Activated CD8-positive, alpha-beta memory T cell treated with anti-CD3 and anti-CD28 coated beads, Interleukin-2, amount 50 U/mL, for 4 hours (primary cell): ENCODE data around the gene TKFC.
"Not testable (repeated sequence)": the region's sequence is repeated elsewhere in the genome, so short reads cannot be mapped to it uniquely, and the experiment has no call there.

Experiments used
- DNase-seq: peaks from one replicate; pipeline ENCODE4 v3.0.0-alpha.2; 2020

TKFC gene

DNA sequence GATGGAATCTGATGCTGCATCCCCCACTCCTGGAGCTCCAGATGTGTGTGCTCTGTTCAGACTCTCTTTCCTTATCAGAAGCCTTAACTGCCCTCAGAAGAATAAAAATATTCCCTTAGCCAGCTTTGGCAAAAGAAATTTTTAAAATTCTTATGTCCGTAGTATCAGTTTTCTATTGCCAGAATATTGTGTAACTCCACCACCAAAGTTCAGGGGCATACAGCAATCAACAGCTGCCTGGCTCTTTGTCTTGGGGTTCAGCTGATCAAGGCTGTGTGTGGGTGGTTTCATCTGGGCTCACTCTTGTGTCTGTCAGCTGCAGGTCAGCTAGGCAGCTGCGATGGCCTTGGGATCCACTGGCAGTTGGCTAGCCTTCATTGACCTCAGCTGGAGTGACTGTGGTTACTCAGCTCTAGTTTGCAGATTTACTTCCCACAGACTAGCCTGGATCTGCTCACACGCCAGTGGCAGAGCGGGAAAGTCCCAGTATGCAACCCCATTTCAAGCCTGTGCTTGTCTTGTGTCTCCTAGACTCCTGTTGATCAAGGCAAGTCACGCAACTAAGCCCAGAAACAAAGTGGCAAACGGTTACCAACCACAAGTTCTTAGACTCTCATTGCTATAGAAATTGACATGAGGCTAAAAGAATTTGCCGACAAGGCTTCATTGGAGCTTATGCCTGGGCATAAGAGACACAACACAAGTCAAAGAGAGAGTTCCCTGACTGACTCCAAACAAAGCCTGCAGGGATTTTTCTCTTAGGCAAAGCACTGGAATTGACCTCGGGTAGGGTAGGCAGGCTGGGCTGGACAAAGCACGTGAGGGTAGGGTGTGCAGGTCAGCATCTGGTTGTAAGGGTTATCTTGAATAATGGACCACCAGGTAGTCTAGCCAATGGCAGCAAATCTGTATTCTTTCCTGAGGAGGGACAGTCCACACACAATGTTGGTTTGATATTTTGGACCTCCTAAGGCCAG, 36.6 kb downstream of the TKFC start:
- no peak for DNase-seq

GRCh38 chr11:61370349-61371005, 37.4 kb downstream of the TKFC start:
- no peak for DNase-seq

DNA sequence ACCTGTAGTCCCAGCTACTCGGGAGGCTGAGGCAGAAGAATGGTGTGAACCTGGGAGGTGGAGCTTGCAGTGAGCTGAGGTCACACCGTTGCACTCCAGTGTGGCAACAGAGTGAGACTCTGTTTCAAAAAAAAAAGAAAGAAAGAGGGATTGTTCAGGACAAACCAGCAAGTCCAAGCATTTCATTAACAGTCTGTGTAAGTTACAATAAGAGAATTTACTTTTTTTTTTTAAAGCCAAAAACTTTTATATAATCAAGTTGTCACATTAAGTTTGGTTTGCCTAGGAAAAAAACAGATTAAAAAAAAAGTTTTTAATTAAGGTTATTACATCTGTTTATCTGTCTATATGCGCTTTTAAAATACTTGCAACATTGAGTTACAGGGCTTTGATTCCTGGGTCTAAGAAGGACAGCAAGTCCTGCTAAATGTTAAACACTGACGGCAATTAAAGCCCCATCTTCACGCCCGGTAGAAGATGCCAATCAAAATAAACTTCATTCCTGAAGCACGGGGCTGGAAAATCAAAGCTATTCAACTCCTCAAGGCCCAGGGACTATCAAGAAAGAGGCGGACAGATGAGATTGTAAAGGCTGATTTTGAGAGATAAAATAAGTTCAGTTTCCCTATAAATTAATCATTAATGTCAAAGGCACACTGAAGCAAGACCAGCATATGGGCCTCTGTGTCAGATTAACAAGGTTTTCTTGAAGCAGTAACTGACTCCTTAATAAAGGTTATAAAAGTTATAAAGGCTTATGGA, 39.8 kb downstream of the TKFC start:
- no peak for DNase-seq

DNA sequence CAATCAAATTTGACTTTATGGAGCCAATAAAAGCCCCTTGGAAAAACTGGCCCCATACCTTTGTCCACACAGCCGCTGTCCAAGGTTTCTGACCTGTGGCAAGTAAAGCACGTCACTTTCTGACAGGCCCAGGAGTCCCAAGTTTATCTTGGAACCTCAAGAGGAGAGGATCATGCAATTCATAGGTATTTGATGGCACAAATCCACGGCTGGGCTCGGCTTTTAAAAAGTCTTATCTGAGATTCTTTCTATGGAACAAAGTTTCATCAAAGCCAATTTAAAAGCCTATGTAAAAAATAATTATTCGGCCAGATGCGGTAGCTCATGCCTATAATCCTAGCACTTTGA, 42.7 kb downstream of the TKFC start:
- no peak for DNase-seq

DNA sequence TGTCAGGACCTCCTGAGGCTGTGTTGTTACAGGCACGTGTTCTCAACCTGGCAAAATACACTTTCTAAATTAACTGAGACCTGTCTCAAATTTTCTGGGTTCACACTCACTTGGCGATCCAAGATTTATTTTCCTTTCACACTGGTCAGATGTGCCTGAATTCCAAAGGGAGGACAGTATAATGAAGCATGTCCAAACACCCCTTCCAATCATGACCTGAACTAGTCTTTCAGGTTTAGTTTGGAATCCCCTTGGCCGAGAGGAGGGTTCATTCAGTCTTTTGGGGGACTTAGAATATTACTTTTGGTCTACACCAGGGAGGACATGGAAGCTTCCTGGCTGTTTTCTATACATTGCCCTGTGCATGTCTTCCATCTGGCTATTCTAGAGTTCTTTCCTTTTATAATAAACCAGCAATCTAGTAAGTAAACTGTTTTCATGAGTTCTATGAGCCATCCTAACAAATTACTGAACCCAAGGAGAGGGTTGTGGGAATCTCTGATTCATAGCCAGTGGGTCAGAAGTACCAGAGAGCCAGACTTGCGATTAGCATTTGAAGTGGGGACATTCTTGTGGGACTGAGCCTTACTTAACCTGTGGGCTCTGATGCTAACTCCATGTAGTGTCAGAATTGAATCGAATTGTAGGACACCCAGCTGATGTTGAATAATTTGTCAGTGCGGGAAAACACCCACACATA, 44.6 kb downstream of the TKFC start:
- no peak for DNase-seq

- DNase-seq = no peak
Measured at GRCh38 chr11:61378713-61379313, 45.8 kb downstream of the TKFC start.

DNA sequence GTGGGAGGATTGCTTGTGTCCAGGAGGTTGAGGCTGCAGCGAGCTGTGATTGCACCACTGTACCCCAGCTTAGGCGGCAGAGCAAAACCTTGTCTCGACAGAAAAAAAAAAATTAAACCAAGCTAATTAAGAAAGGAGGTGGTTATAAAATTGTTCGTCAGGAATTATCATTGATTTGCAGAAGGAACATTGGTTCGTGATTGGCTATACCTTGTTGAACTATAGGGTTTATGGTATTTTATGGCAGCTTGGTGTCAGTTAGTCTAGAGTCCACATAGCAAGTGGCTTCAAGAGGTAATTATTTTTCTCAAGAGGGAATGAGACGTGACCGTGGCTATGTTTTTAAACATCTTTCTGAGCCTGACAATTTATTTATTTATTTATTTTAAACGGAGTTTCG, 47.9 kb downstream of the TKFC start:
- no peak for DNase-seq

DNA sequence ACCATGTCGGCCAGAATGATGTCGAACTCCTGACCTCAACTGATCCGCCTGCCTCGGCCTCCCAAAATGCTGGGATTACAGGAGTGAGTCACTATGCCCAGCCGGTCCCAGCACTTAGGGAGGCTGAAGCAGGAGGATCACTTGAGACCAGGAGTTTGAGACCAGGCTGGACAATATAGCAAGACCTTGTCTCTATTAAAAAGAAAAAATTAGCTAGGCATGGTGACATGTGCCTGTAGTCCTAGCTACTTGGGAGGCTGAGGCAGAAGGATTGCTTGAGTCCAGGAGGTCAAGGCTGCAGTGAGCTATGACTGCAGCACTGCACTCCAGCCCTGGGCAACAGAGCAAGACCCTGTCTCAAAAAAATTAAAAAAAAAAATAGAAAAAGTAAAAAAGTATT, 50.8 kb downstream of the TKFC start:
- not testable (repeated sequence) for DNase-seq

GRCh38 chr11:61384271-61385242, 51.5 kb downstream of the TKFC start:
- no peak for DNase-seq

DNA sequence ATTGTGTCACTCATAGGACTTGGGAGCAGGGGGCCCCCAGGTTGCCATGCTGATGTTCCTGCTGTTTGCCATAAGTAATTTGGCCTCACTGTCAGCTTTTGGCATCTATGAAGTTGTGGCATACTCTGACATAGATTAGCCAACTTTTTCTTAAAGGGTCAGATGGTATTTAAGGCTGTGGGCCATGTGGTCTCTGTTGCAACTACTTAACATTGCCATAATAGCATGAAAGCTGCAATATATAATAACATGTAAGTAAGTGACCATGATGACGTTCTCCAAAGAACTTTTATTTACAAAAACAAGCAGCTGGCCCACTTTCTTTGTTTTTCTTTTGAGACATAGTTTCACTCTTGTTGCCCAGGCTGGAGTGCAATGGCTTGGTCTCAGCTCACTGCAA, 57.1 kb downstream of the TKFC start:
- DNase-seq = no peak

DNA sequence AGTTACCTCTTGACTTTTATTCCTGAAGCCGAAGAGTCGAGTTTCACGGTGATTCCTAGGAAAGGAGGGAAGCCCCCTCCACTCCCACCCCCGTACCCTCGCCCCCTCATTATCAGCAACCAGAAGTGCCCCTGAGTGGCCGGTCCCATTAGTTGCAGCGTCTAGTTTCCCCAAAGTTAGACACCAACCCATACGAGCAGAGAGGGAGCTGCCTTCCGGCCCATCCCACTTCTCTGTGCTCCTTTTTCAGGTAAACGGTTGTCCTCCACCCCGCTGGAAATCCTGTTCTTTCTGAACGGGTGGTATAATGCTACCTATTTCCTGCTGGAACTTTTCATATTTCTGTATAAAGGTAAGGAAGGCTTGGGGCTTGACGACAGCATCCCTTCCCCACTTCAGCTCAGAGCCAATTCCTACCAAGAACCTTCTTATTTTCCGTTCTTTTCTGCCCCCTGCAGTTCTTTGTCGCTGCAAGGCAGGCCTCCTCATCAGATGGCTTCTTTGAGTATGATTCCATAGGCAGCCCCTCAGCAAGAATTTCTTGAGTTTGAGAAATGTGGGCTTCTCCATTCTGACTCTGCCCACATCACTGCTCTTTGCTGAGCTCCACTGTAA, 60.1 kb downstream of the TKFC start:
- DNase-seq = no peak
